ENCODE measurements around the gene ABCF3.

The ABCF3 gene, protein sequence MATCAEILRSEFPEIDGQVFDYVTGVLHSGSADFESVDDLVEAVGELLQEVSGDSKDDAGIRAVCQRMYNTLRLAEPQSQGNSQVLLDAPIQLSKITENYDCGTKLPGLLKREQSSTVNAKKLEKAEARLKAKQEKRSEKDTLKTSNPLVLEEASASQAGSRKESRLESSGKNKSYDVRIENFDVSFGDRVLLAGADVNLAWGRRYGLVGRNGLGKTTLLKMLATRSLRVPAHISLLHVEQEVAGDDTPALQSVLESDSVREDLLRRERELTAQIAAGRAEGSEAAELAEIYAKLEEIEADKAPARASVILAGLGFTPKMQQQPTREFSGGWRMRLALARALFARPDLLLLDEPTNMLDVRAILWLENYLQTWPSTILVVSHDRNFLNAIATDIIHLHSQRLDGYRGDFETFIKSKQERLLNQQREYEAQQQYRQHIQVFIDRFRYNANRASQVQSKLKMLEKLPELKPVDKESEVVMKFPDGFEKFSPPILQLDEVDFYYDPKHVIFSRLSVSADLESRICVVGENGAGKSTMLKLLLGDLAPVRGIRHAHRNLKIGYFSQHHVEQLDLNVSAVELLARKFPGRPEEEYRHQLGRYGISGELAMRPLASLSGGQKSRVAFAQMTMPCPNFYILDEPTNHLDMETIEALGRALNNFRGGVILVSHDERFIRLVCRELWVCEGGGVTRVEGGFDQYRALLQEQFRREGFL

DNA sequence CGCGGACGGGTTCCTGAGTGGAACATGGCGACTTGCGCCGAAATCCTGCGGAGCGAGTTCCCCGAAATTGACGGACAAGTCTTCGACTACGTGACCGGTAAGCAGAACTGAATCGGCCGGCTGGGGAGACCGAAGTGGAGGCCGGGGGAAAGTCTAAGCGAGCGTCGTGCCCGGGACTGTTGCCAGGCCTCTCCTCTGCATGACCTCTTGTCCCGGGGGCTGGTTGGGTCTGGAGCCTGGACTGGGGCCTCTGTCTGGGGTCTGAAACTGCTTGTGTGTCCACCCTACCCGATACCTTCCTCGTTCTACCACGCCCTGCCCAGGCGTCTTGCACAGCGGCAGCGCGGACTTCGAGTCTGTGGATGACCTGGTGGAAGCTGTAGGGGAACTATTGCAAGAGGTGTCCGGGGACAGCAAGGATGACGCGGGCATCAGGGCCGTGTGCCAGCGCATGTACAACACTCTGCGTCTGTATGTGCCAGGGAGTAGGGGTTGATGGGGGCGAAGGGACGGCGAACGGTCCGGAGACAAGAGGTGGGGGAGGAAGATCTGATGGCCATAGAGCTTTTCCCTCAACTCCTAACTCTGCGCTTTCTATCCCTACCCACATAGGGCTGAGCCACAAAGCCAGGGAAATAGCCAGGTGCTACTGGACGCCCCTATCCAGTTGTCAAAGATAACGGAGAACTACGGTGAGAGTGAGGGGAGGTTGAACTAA, at the start of gene ABCF3:
ABCF3 (plus strand) TSS at position 16 of the 718 bp plus-strand sequence; CDS start at position 25, 9 bp downstream.
- TF ChIP-seq, protein P1, sequence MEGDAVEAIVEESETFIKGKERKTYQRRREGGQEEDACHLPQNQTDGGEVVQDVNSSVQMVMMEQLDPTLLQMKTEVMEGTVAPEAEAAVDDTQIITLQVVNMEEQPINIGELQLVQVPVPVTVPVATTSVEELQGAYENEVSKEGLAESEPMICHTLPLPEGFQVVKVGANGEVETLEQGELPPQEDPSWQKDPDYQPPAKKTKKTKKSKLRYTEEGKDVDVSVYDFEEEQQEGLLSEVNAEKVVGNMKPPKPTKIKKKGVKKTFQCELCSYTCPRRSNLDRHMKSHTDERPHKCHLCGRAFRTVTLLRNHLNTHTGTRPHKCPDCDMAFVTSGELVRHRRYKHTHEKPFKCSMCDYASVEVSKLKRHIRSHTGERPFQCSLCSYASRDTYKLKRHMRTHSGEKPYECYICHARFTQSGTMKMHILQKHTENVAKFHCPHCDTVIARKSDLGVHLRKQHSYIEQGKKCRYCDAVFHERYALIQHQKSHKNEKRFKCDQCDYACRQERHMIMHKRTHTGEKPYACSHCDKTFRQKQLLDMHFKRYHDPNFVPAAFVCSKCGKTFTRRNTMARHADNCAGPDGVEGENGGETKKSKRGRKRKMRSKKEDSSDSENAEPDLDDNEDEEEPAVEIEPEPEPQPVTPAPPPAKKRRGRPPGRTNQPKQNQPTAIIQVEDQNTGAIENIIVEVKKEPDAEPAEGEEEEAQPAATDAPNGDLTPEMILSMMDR (IDR thresholded peaks at IDR 0.05) = no peak

DNA sequence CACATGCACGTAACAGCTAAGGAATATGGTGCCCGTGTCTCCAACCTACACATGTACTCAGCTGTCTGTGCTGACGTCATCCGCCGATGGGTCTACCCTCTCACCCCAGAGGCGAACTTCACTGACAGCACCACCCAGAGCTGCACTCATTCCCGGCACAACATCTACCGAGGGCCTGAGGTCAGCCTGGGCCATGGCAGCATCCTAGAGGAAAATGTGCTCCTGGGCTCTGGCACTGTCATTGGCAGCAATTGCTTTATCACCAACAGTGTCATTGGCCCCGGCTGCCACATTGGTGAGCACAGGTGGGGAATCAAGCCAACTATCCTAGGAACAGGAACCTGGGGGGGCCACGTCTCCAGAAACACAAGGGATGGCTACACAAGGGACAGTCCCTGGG, 45.6 kb upstream of the ABCF3 start:
- TF ChIP-seq, protein P1 (IDR thresholded peaks at IDR 0.05) = no peak

DNA sequence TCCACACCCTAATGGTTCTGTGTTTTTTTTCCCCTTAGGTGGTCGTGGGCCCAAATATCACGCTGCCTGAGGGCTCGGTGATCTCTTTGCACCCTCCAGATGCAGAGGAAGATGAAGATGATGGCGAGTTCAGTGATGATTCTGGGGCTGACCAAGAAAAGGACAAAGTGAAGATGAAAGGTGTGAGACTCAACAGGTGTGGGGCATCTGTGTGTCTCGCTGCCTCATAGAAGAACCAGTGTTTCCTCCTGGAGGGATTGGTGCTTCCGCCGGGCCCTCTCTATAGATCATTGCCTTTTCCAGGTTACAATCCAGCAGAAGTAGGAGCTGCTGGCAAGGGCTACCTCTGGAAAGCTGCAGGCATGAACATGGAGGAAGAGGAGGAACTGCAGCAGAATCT, 43.8 kb upstream of the ABCF3 start:
- TF ChIP-seq, protein P1 (IDR thresholded peaks at IDR 0.05) = no peak

DNA sequence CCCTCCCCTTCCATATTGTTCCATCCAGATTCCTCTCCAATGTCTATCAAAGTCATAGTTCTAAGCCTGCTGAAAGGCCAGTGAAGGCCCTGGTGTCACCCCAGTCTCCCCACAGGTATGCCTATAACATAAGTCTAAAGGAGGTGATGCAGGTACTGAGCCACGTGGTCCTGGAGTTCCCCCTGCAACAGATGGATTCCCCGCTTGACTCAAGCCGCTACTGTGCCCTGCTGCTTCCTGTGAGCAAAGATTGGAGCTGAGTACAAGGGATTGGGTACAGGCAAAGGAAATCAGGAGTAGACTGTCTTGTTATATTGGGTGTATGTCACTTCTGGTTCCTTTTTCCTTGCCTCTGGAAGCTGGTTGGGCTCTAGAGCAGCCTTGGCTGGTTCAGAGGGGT, 42.7 kb upstream of the ABCF3 start:
- TF ChIP-seq, protein P1 (IDR thresholded peaks at IDR 0.05) = no peak

DNA sequence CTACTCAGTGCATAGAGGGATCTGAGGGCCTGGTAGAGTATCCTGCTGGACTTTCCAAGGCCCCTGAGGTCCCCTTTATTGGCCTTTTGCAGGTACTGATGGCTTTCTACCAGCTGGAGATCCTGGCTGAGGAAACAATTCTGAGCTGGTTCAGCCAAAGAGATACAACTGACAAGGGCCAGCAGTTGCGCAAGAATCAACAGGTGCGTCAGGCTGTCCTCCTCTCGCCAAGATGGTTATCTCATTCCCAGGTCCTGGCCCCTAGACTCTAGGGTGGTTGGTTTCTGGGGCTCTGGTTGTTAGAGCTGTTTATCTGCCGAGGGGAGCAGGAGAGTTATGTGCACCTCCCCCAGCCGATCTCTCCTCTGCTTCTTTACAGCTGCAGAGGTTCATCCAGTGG, 41.5 kb upstream of the ABCF3 start:
- TF ChIP-seq, protein P1 (IDR thresholded peaks at IDR 0.05) = no peak

DNA sequence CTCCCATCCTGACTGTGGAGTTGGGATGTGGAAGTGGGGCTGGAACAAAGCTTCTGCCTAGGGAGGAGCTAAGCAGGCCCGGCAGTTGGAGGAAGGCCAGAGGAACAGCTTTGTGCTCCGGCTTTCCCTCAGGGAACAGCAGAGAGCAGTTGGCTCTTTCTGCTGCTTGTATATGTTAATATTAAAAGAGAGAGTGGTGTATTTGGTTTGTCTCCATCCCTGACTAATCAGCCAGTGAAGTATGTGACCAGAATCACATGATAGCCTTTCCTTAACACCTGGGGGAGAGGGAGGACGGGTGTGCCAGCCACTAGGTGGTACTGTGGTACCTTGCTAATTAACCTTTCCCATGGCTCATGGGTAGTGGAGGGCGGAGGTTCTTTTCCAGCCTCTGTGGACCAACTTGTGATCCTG, 40.9 kb upstream of the ABCF3 start:
- TF ChIP-seq, protein P1 (IDR thresholded peaks at IDR 0.05) = peak; percentile 77

DNA sequence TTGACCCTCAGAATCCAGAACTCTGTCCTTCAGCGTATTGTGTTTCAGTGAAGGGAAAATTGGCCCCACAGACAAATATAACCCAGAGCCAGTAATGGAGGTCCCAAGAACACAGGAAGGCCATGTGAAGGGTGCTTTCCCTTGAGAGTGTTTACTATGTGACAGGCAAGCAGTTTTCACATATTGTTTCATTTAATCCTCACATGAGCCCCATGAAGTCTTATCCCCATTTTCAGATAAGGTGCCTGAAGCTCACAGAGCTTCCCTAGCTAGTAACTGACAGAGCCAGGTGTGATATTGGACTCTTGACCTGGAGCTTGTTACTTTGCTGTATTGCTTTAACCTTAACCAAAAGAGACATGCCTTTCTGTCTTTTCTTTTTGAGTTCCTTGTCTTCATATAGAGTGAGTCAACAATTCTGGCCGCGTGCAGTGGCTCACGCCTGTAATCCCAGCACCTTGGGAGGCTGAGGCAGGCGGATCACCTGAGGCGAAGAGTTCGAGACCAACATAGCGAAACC, 40.2 kb upstream of the ABCF3 start:
- TF ChIP-seq, protein P1 (IDR thresholded peaks at IDR 0.05) = no peak

Measured in LNCAP (cell line).